HUES64 (cell line): Measurements from ENCODE around the gene AP5Z1.
"Not testable (repeated sequence)": the region's sequence is repeated elsewhere in the genome, so short reads cannot be mapped to it uniquely, and the experiment has no call there.

ENCODE experiments used
- H3K27ac ChIP-seq: 2 replicates; pipeline ENCODE4 v1.7.0; 2013; ENCODE audit warnings: low read depth, low read length, inconsistent platforms
- H3K27me3 ChIP-seq: 2 replicates; pipeline ENCODE4 v1.6.1; 2013; ENCODE audit warnings: mild to moderate bottlenecking, low read length; ENCODE audit not compliant: insufficient read depth
- H3K36me3 ChIP-seq: 2 replicates; pipeline ENCODE4 v1.6.1; 2013; ENCODE audit warnings: mild to moderate bottlenecking, low read length; ENCODE audit not compliant: insufficient read depth
- H3K4me1 ChIP-seq: 2 replicates; pipeline ENCODE4 v1.6.1; 2013; ENCODE audit warnings: mild to moderate bottlenecking, low read length, moderate library complexity; ENCODE audit not compliant: insufficient read depth
- H3K4me3 ChIP-seq: 2 replicates; pipeline ENCODE4 v1.5.1; 2013; ENCODE audit warnings: mild to moderate bottlenecking, low read length, moderate library complexity
- H3K9ac ChIP-seq: 2 replicates; pipeline ENCODE4 v1.6.1; 2013; ENCODE audit warnings: mild to moderate bottlenecking, low read depth, low read length
- H3K9me3 ChIP-seq: 2 replicates; pipeline ENCODE4 v1.6.1; 2013; ENCODE audit warnings: low read depth, low read length; ENCODE audit not compliant: insufficient read depth
- WGBS: fragments of 150-250, 120-280 bp; methylation state at CpG from one replicate; pipeline ENCODE4 v1.1.7; 2013; ENCODE audit warnings: missing lambda C conversion rate; 5-methylcytosine and 5-hydroxymethylcytosine counted together

AP5Z1 gene

GRCh38 chr7:4798706-4799235 is 23.3 kb downstream of the AP5Z1 start:
- H3K27ac ChIP-seq = no peak overlapping the region
- no peaks in the 10 kb centered on the region for H3K9me3 ChIP-seq
- H3K27me3 ChIP-seq = no peaks in the 10 kb centered on the region
- no peak overlapping the region for H3K9ac ChIP-seq
- 91% methylated on average over 15 of the region's 15 CpGs for WGBS
- no peak overlapping the region for H3K4me3 ChIP-seq
- H3K36me3 ChIP-seq = no peaks in the 10 kb centered on the region
- no peaks in the 10 kb centered on the region for H3K4me1 ChIP-seq

- H3K36me3 ChIP-seq = no peaks in the 10 kb centered on the region
- H3K4me1 ChIP-seq = no peaks in the 10 kb centered on the region
- H3K4me3 ChIP-seq = no peak overlapping the region
- H3K27me3 ChIP-seq = no peaks in the 10 kb centered on the region
- WGBS = 90% methylated on average over 39 of the region's 39 CpGs
- no peak overlapping the region for H3K9ac ChIP-seq
- H3K9me3 ChIP-seq = no peaks in the 10 kb centered on the region
- H3K27ac ChIP-seq = no peak overlapping the region
These were observed 24.3 kb downstream of the AP5Z1 start for GRCh38 chr7:4799508-4800268.

- Histone ChIP-seq H3K27ac (no peak overlapping the region), H3K27me3 (no peaks in the 10 kb centered on the region), H3K4me1 (no peaks in the 10 kb centered on the region), H3K9ac (no peak overlapping the region), H3K4me3 (no peak overlapping the region), H3K9me3 (no peaks in the 10 kb centered on the region), H3K36me3 (no peaks in the 10 kb centered on the region)
- WGBS = 91% methylated on average over 10 of the region's 10 CpGs
These were observed 25.1 kb downstream of the AP5Z1 start for GRCh38 chr7:4800487-4800886.

GRCh38 chr7:4800926-4801838 is 25.8 kb downstream of the AP5Z1 start:
- Histone ChIP-seq H3K9me3 (no peaks in the 10 kb centered on the region), H3K27me3 (no peaks in the 10 kb centered on the region), H3K9ac (no peak overlapping the region), H3K4me3 (no peak overlapping the region), H3K36me3 (no peaks in the 10 kb centered on the region), H3K27ac (no peak overlapping the region), H3K4me1 (no peaks in the 10 kb centered on the region)
- 92% methylated on average over 27 of the region's 27 CpGs for WGBS

- Histone ChIP-seq H3K9me3 (no peaks in the 10 kb centered on the region), H3K9ac (no peak overlapping the region)
These were observed 26.4 kb downstream of the AP5Z1 start for GRCh38 chr7:4801839-4802231.

GRCh38 chr7:4802577-4802976 is 27.2 kb downstream of the AP5Z1 start:
- H3K4me3 ChIP-seq, H3K36me3 ChIP-seq, H3K27ac ChIP-seq, H3K27me3 ChIP-seq, H3K4me1 ChIP-seq, H3K9me3 ChIP-seq, H3K9ac ChIP-seq: not testable (repeated sequence)
- 93% methylated on average over 23 of the region's 23 CpGs for WGBS

More at GRCh38 chr7:4801839-4802231, 26.4 kb downstream of the AP5Z1 start:
- Histone ChIP-seq H3K27me3 (no peaks in the 10 kb centered on the region), H3K27ac (no peak overlapping the region), H3K4me1 (no peaks in the 10 kb centered on the region), H3K36me3 (no peaks in the 10 kb centered on the region), H3K4me3 (no peak overlapping the region)
- WGBS = 92% methylated on average over 18 of the region's 18 CpGs

- no peaks in the 10 kb centered on the region for H3K4me1 ChIP-seq
- H3K27ac ChIP-seq = no peak overlapping the region
- WGBS = 80% methylated on average over 41 of the region's 41 CpGs
- H3K4me3 ChIP-seq = no peak overlapping the region
- H3K27me3 ChIP-seq = no peaks in the 10 kb centered on the region
- no peak overlapping the region for H3K9ac ChIP-seq
- H3K9me3 ChIP-seq = no peaks in the 10 kb centered on the region
- H3K36me3 ChIP-seq = no peaks in the 10 kb centered on the region
These were observed 28.2 kb downstream of the AP5Z1 start for GRCh38 chr7:4803397-4804241.

GRCh38 chr7:4805110-4805983 is 29.9 kb downstream of the AP5Z1 start:
- Histone ChIP-seq H3K27me3 (no peaks in the 10 kb centered on the region), H3K27ac (no peak overlapping the region), H3K9ac (no peak overlapping the region), H3K4me3 (no peak overlapping the region), H3K9me3 (no peaks in the 10 kb centered on the region), H3K36me3 (no peaks in the 10 kb centered on the region), H3K4me1 (no peaks in the 10 kb centered on the region)
- WGBS = 94% methylated on average over 27 of the region's 29 CpGs

- Histone ChIP-seq H3K27me3 (no peaks in the 10 kb centered on the region), H3K9ac (no peak overlapping the region), H3K9me3 (no peaks in the 10 kb centered on the region), H3K36me3 (no peaks in the 10 kb centered on the region), H3K4me3 (no peak overlapping the region), H3K4me1 (no peaks in the 10 kb centered on the region), H3K27ac (no peak overlapping the region)
- WGBS = 89% methylated on average over 8 of the region's 8 CpGs
These were observed 30.5 kb downstream of the AP5Z1 start for GRCh38 chr7:4805984-4806300.

GRCh38 chr7:4806983-4807597 is 31.7 kb downstream of the AP5Z1 start:
- no peaks in the 10 kb centered on the region for H3K27me3 ChIP-seq
- H3K4me3 ChIP-seq = no peak overlapping the region
- H3K36me3 ChIP-seq = no peaks in the 10 kb centered on the region
- no peaks in the 10 kb centered on the region for H3K4me1 ChIP-seq
- H3K9me3 ChIP-seq = no peaks in the 10 kb centered on the region
- H3K27ac ChIP-seq = no peak overlapping the region
- WGBS = 85% methylated on average over 17 of the region's 17 CpGs
- no peak overlapping the region for H3K9ac ChIP-seq
